Transverse colon (tissue), 4 donors: Measurements from ENCODE around the gene RPL19. TPM values are rescaled to one million over a fixed set of nuclear protein-coding genes. Genes with fewer than 3 reads are reported as not detected.

ENCODE experiments used
- DNase-seq: peaks from one replicate; pipeline ENCODE4 v3.0.0-alpha.2; 2019
- H3K27ac ChIP-seq, 4 donors: fragments of 200-600 bp; sonication (generic); 2 replicates each; pipeline ENCODE4 v1.5.1; 2016 to 2018; ENCODE audit warnings: inconsistent platforms in 4 of 4
- H3K27me3 ChIP-seq: fragments of 200-600 bp; sonication (generic); 2 replicates; pipeline ENCODE4 v1.5.1; 2017; ENCODE audit warnings: inconsistent platforms
- H3K36me3 ChIP-seq, 4 donors: fragments of 200-600 bp; sonication (generic); 2 replicates each; pipeline ENCODE4 v1.5.1; 2017 to 2019; ENCODE audit warnings: inconsistent platforms in 4 of 4
- H3K4me1 ChIP-seq, 4 donors: fragments of 200-600 bp; sonication (generic); 2 replicates each; pipeline ENCODE4 v1.5.1; 2017 to 2020; ENCODE audit warnings: inconsistent platforms in 4 of 4
- H3K4me3 ChIP-seq, 4 donors: fragments of 200-600 bp; sonication (generic); 1 replicate in 1 of 4; 2 replicates in 3 of 4; pipeline versions ENCODE4 v1.5.1 to v1.6.1; 2017 to 2019; ENCODE audit warnings: inconsistent platforms in 4 of 4
- H3K9me3 ChIP-seq, 2 donors: fragments of 200-600 bp; sonication (generic); 2 replicates each; pipeline ENCODE4 v1.5.1; 2017 to 2019; ENCODE audit warnings: inconsistent platforms in 2 of 2
- EP300 ChIP-seq: sonication (generic); formaldehyde crosslinking; IDR thresholded peaks from one replicate; pipeline ENCODE4 v1.6.1; 2017; ENCODE audit warnings: antibody characterized with exemption, low read depth
- POLR2A ChIP-seq: fragments of 450-650 bp; IDR thresholded peaks from one replicate; pipeline ENCODE4 v1.6.1; 2016; ENCODE audit warnings: antibody characterized with exemption, mild to moderate bottlenecking, moderate library complexity
- POLR2AphosphoS5 ChIP-seq, 3 donors: sonication (generic); formaldehyde crosslinking; IDR thresholded peaks; one replicate each; pipeline ENCODE4 v1.6.1; 2016; ENCODE audit warnings: antibody characterized with exemption in 3 of 3
- WGBS, 2 donors: methylation state at CpG; one replicate each; pipeline ENCODE4 v1.1.5; 2018; ENCODE audit warnings: low coverage in 1 of 2; 5-methylcytosine and 5-hydroxymethylcytosine counted together
- in situ Hi-C, 4 donors: fragments of 200-750 bp; cut with MboI; loops; one replicate each; pipeline versions ENCODE4 v1.15.0 to v1.15.1; 2017; ENCODE audit warnings: low sequenced_read_pairs in 3 of 4, low pct_ligation_motif_present in 1 of 4, low pct_unique_long_range_greater_than_20kb in 1 of 4
- intact Hi-C: fragments of 100-400 bp; cut with DNase I; formaldehyde crosslinking; loops from one replicate; pipeline ENCODE4 v1.15.1; 2023; ENCODE audit warnings: low total_unique reads
- total RNA-seq, 4 donors: library from RNA; depleted of rRNA; stranded (reverse); fragments of >200 nt; gene quantifications; one replicate each; pipeline ENCODE4 v1.1.0, GENCODE V29; 2016
- TF ChIP-seq, protein P1 (sequence below), 5 experiments: fragments of 200-600 bp in 3 of 5; fragments of 450-650 bp in 2 of 5; sonication (generic) in 3 of 5; IDR thresholded peaks; 1 replicate in 2 of 5; 2 replicates in 3 of 5; pipeline ENCODE4 v1.5.1; 2016 to 2017; ENCODE audit warnings: antibody characterized with exemption in 5 of 5, inconsistent platforms in 3 of 5, mild to moderate bottlenecking in 2 of 5, moderate library complexity in 1 of 5

Gene RPL19
- total RNA-seq, 4 donors from 2014 or later: 1,146 to 2,715 (median 2,002) TPM

DNA sequence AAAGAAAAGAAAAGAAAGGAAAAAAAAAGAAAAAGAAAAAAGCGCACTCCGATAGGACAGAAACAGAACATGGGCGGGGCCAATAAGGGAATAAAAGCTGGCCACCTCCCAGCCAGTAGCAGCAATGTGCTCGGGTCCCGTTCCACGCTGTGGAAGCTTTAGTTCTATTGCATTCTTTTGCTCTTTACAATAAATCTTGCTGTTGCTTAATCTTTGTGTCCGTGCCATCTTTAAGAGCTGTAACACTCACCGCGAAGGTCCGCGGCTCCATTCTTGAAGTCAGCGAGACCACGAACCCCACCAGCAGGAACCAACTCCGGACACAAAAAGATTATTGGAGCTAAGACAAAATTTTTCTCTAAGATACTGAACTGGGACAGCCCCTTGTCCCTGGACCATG lies 31.0 kb upstream of the RPL19 start:
- intact Hi-C loops (no loop called here), in situ Hi-C loops (loop anchor here in 2 of 4 donors (25.0 kb wide), 2 partner anchors 182 to 307 kb away; partner anchors contain the start of genes LASP1 (in 1 of the 2) and RPL23 (in 1 of the 2))
- H3K4me3 ChIP-seq: no peak overlapping the region
- peaks cover 8% of the 10 kb centered on the region for H3K27me3 ChIP-seq
- no peak for DNase-seq
- 85 to 86% methylated on average over 13 to 14 of the region's 14 CpGs for WGBS, 2 donors
- no peak overlapping the region for H3K27ac ChIP-seq
- TF ChIP-seq POLR2A (no peak), POLR2AphosphoS5 (IDR thresholded peaks at IDR 0.05) (no peak)
- TF ChIP-seq, protein P1, sequence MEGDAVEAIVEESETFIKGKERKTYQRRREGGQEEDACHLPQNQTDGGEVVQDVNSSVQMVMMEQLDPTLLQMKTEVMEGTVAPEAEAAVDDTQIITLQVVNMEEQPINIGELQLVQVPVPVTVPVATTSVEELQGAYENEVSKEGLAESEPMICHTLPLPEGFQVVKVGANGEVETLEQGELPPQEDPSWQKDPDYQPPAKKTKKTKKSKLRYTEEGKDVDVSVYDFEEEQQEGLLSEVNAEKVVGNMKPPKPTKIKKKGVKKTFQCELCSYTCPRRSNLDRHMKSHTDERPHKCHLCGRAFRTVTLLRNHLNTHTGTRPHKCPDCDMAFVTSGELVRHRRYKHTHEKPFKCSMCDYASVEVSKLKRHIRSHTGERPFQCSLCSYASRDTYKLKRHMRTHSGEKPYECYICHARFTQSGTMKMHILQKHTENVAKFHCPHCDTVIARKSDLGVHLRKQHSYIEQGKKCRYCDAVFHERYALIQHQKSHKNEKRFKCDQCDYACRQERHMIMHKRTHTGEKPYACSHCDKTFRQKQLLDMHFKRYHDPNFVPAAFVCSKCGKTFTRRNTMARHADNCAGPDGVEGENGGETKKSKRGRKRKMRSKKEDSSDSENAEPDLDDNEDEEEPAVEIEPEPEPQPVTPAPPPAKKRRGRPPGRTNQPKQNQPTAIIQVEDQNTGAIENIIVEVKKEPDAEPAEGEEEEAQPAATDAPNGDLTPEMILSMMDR (IDR thresholded peaks at IDR 0.05): no peak
- no peaks in the 10 kb centered on the region for H3K36me3 ChIP-seq
- peaks cover 0 to 3% of the 10 kb centered on the region in 2 donors for H3K9me3 ChIP-seq
- H3K4me1 ChIP-seq: peaks cover 3 to 34% (median 11%) of the 10 kb centered on the region in 4 donors

DNA sequence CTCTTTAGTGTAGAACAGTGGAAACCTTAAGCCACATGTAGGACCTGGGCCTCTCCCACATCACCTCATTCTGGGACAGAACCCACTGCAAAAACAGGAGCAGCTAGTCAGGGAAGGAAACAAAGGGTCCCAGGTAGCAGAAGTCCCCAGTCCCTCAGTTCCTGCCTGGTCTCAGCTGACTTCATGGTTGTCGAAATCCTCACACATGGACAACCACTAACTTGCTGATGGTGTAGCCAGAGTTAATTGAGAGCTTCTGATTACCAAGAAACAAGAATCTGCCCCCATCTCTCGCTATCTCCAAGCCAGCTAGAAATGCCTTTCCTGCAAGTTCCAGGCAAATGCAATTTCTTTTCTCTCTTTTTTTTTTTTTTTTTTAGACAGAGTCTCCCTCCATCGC lies 30.6 kb upstream of the RPL19 start:
- no peak for DNase-seq
- WGBS, 2 donors: 67 to 88% methylated on average over 1 to 3 of the region's 3 CpGs
- peaks cover 3 to 29% (median 8%) of the 10 kb centered on the region in 4 donors for H3K4me1 ChIP-seq
- no peak overlapping the region for H3K27ac ChIP-seq
- no peak for TF ChIP-seq EP300
- TF ChIP-seq POLR2A: no peak
- TF ChIP-seq, protein P1 (IDR thresholded peaks at IDR 0.05): no peak
- no peak for TF ChIP-seq POLR2AphosphoS5 (IDR thresholded peaks at IDR 0.05)
- peaks cover 8% of the 10 kb centered on the region for H3K27me3 ChIP-seq
- in situ Hi-C loops: loop anchor here in 2 of 4 donors (25.0 kb wide), 2 partner anchors 182 to 307 kb away; partner anchors contain the start of genes LASP1 (in 1 of the 2) and RPL23 (in 1 of the 2)
- no peak overlapping the region for H3K4me3 ChIP-seq
- intact Hi-C loops: no loop called here
- H3K36me3 ChIP-seq: no peaks in the 10 kb centered on the region
- peaks cover 0 to 3% of the 10 kb centered on the region in 2 donors for H3K9me3 ChIP-seq

DNA sequence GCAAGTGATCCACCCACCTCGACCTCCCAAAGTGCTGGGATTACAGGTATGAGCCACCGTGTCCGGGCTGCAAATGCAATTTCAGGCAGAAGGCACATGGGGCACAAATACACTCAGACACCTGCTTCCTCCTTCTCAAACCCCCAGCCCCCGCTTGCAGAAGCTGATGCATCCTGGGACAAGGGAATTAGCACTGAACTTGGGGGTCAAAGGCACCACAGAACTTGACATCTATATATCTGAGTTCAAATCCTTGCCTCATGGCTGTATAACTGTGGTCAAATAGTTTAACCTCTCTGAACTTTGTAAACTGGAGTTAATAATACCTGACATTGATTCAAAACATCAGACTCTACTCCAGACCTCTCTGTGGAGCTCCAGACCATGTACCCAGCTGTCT lies 30.0 kb upstream of the RPL19 start:
- Histone ChIP-seq H3K36me3 (no peaks in the 10 kb centered on the region), H3K4me3 (no peak overlapping the region), H3K4me1 (peaks cover 3 to 23% (median 8%) of the 10 kb centered on the region in 4 donors), H3K9me3 (peaks cover 0 to 3% of the 10 kb centered on the region in 2 donors), H3K27ac (no peak overlapping the region), H3K27me3 (peaks cover 7% of the 10 kb centered on the region)
- in situ Hi-C loops: loop anchor here in 2 of 4 donors (10.0 to 25.0 kb wide), 3 partner anchors 65 to 308 kb away; partner anchors contain the start of genes LASP1 (in 1 of the 2) and RPL23 (in 1 of the 2)
- no peak for DNase-seq
- 46% methylated on average over 4 of the region's 4 CpGs; no CpG with 5 or more reads in 1 of the 2 donors for WGBS, 2 donors
- intact Hi-C loops: no loop called here
- TF ChIP-seq POLR2AphosphoS5 (IDR thresholded peaks at IDR 0.05) (no peak), EP300 (no peak), POLR2A (no peak)
- TF ChIP-seq, protein P1 (IDR thresholded peaks at IDR 0.05): no peak

DNA sequence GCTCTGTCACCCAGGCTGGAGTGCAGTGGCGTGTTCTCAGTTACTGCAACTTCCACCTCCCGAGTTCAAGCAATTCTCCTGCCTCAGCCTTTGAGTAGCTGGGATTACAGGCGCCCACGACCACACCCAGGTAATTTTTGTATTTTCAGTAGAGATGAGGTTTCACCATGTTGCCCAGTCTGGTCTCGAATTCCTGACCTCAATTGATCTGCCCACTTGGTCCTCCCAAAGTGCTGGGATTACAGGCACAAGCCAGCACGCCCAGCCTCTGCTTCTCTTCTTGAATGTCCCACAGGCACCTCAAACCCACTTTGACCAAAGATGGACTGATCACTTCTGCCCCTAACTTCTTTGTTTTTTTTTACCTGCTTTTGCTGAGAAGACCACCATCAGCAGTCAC lies 29.5 kb upstream of the RPL19 start:
- Histone ChIP-seq H3K36me3 (no peaks in the 10 kb centered on the region), H3K4me3 (no peak overlapping the region), H3K27ac (no peak overlapping the region), H3K4me1 (peaks cover 2 to 19% (median 4%) of the 10 kb centered on the region in 4 donors), H3K27me3 (peaks cover 2% of the 10 kb centered on the region), H3K9me3 (peaks cover 0 to 3% of the 10 kb centered on the region in 2 donors)
- WGBS, 2 donors: 61% methylated on average over 6 of the region's 6 CpGs; no CpG with 5 or more reads in 1 of the 2 donors
- no peak for DNase-seq
- in situ Hi-C loops (loop anchor here in 2 of 4 donors (10.0 to 25.0 kb wide), 3 partner anchors 64 to 308 kb away; partner anchors contain the start of genes LASP1 (in 1 of the 2) and RPL23 (in 1 of the 2)), intact Hi-C loops (no loop called here)
- TF ChIP-seq POLR2A (no peak), EP300 (no peak), POLR2AphosphoS5 (IDR thresholded peaks at IDR 0.05) (no peak)
- TF ChIP-seq, protein P1 (IDR thresholded peaks at IDR 0.05): no peak
